Placental pericyte (primary cell): Measurements from ENCODE around the gene NXT2. TPM values are rescaled to one million over a fixed set of nuclear protein-coding genes. Genes with fewer than 3 reads are reported as not detected.

ENCODE experiments used
- total RNA-seq: library from RNA; depleted of rRNA; stranded (reverse); fragments of >200 nt; gene quantifications from 2 replicates; pipeline ENCODE4 v1.2.3, GENCODE V29; 2012

Gene NXT2
- total RNA-seq, result 7.7 and 20.9 TPM in 2 replicates

DNA sequence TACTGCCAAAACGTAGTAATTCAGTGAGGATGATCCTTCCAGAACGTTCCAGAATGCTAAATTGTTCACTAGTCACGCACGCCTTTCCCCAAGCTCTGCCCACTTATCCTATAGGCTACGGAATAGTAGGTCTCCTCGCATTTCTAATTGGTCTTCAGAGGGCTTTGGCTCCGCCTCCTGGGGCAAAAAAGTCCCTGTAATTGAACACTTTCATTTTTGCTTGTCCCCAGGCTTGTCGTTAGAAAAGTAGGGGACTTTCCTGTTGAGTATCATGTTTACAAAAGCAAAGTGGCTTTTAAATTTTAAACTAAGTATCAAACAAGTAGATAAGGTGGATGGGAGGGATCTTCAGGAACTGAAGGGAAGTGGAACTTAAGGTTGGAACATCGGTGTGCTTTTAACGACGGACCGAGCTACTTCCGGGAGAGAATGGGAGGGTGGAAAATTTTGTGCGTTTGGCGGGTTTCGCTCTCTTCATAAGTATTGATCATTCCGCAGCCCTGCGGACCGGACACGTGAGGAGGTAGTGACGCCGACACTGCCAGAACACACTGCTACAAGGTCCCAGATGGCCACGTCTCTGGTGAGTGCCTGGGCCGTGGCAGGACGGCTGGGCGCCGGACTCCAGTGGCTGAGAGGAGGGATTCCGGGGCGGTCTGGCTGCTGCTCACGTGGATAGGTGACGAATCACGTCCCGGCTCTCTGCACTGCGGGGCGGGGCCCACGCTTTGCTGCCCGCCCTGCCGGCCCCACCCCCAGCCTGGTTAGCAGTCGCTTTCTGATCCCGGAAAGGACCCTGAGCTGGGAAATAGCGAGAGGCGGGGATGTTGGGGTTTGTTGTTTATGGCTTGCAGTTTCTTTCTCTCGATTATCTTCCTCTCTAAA, at the start of gene NXT2:
NXT2 (plus strand) TSS at position 406 of the 885 bp plus-strand sequence; CDS start at position 569, 163 bp downstream.

Other genes with a start within 250 kb of the NXT2 start
- under 0.01 TPM in 1 of 2 replicates, not detected in the other for gene GUCY2F, start 54.8 kb upstream of the NXT2 start, total RNA-seq
- 0.22 and 1.3 TPM in 2 replicates for gene KCNE5, start 88.3 kb downstream of the NXT2 start, total RNA-seq
- 108 and 166 TPM in 2 replicates for gene ACSL4, start 196.4 kb downstream of the NXT2 start, total RNA-seq